ENCODE results near the gene SLC22A6. TPM values are rescaled to one million over a fixed set of nuclear protein-coding genes. Genes with fewer than 3 reads are reported as not detected.

Gene SLC22A6
- total RNA-seq (not detected), polyA plus RNA-seq (not detected), total RNA-seq (not detected)

GRCh38 chr11:62984451-62984991, at the start of gene SLC22A6:
SLC22A6 (minus strand) TSS chr11:62984967; CDS start chr11:62984690, 277 bp downstream.
- Mint-ChIP-seq H3K9me3 (peaks cover 0 to 5% (median 0%) of the 10 kb centered on the region in 11 donors), H3K4me1 (no peaks in the 10 kb centered on the region), H3K4me3 (no peak within 1 kb of the TSS), H3K27ac (no peak within 1 kb of the TSS), H3K27me3 (peaks cover 0 to 16% (median under 1%) of the 10 kb centered on the region in 5 donors), H3K36me3 (peaks cover 0 to 4% (median 0%) of the 10 kb centered on the region in 5 donors)
- CTCF ChIA-PET, result no interaction called here
- H3K36me3 ChIP-seq (ENCODE audit: control insufficient read depth in 2 of 3, insufficient read depth in 3 of 3, low read length in 3 of 3), result no peaks in the 10 kb centered on the region
- no peaks in the 10 kb centered on the region for H3K27me3 ChIP-seq (ENCODE audit: control insufficient read depth in 2 of 2, insufficient read depth in 2 of 2, low read length in 2 of 2)
- ATAC-seq, result no peak
- H3K27ac ChIP-seq (ENCODE audit: low read depth, low read length), result no peak within 1 kb of the TSS
- intact Hi-C loops (cut with micrococcal nuclease), result no loop called here
- no peak within 1 kb of the TSS for H3K4me3 ChIP-seq (ENCODE audit: low read length)
- POLR2A ChIA-PET, result no interaction called here
- no peaks in the 10 kb centered on the region for H3K4me1 ChIP-seq (ENCODE audit: control insufficient read depth in 2 of 2, insufficient read depth in 2 of 2, low read length in 2 of 2)
- H3K9me3 ChIP-seq (ENCODE audit: control insufficient read depth in 2 of 3, low read length in 3 of 3), result no peaks in the 10 kb centered on the region
- no peak for DNase-seq

GRCh38 chr11:63032457-63032856, 47.7 kb upstream of the SLC22A6 start:
- H3K27me3 ChIP-seq (ENCODE audit: control insufficient read depth in 2 of 2, insufficient read depth in 2 of 2, low read length in 2 of 2), result no peaks in the 10 kb centered on the region
- H3K4me1 Mint-ChIP-seq, result peaks cover 0 to 6% (median 0%) of the 10 kb centered on the region in 7 donors
- ChIA-PET POLR2A (no interaction called here), CTCF (no interaction called here)
- no peak overlapping the region for H3K27ac ChIP-seq (ENCODE audit: low read depth, low read length)
- H3K4me1 ChIP-seq (ENCODE audit: control insufficient read depth in 2 of 2, insufficient read depth in 2 of 2, low read length in 2 of 2), result no peaks in the 10 kb centered on the region
- DNase-seq (no peak), ATAC-seq (no peak)
- no peak overlapping the region for H3K4me3 Mint-ChIP-seq
- H3K4me3 ChIP-seq (ENCODE audit: low read length), result no peak overlapping the region
- no peaks in the 10 kb centered on the region for H3K36me3 ChIP-seq (ENCODE audit: control insufficient read depth in 2 of 3, insufficient read depth in 3 of 3, low read length in 3 of 3)
- H3K27me3 Mint-ChIP-seq, result peaks cover 15 to 27% (median 21%) of the 10 kb centered on the region in 5 donors
- H3K36me3 Mint-ChIP-seq, result peaks cover 0 to 5% (median 0%) of the 10 kb centered on the region in 5 donors
- H3K9me3 ChIP-seq (ENCODE audit: control insufficient read depth in 2 of 3, low read length in 3 of 3), result no peaks in the 10 kb centered on the region
- H3K27ac Mint-ChIP-seq, result no peak overlapping the region
- H3K9me3 Mint-ChIP-seq, result peaks cover 0 to 3% (median 0%) of the 10 kb centered on the region in 11 donors
- intact Hi-C loops (cut with micrococcal nuclease), result loop anchor here (10.0 kb wide), 2 partner anchors 442 to 1122 kb away; no protein-coding TSS in a partner anchor

GRCh38 chr11:63023841-63024648, 39.3 kb upstream of the SLC22A6 start:
- ChIA-PET POLR2A (no interaction called here), CTCF (interaction anchor here (0.5 to 4.1 kb wide), 10 partner anchors 9 to 1979 kb away, joined by 3 to 78 read pairs (median 4); no protein-coding TSS in a partner anchor)
- Histone ChIP-seq H3K27me3 (ENCODE audit: control insufficient read depth in 2 of 2, insufficient read depth in 2 of 2, low read length in 2 of 2) (no peaks in the 10 kb centered on the region), H3K36me3 (ENCODE audit: control insufficient read depth in 2 of 3, insufficient read depth in 3 of 3, low read length in 3 of 3) (no peaks in the 10 kb centered on the region), H3K27ac (ENCODE audit: low read depth, low read length) (no peak overlapping the region), H3K4me1 (ENCODE audit: control insufficient read depth in 2 of 2, insufficient read depth in 2 of 2, low read length in 2 of 2) (no peaks in the 10 kb centered on the region), H3K4me3 (ENCODE audit: low read length) (no peak overlapping the region), H3K9me3 (ENCODE audit: control insufficient read depth in 2 of 3, low read length in 3 of 3) (no peaks in the 10 kb centered on the region)
- Mint-ChIP-seq H3K36me3 (peaks cover 0 to 4% (median 0%) of the 10 kb centered on the region in 5 donors), H3K4me3 (peak overlapping the region in 1 of 10 donors; percentile 12), H3K9me3 (peaks cover 0 to 2% (median 0%) of the 10 kb centered on the region in 11 donors), H3K27me3 (peaks cover 5 to 28% (median 19%) of the 10 kb centered on the region in 5 donors), H3K27ac (no peak overlapping the region), H3K4me1 (peaks cover 0 to 6% (median 4%) of the 10 kb centered on the region in 7 donors)
- DNase-seq (peak; percentile 51 to 86 (median 72)), ATAC-seq (peak; percentile 98)
- intact Hi-C loops (cut with micrococcal nuclease), result loop anchor here (1.0 to 5.0 kb wide), 4 partner anchors 118 to 644 kb away; partner anchors contain the start of gene TMEM179B (in 1 of the 2)

- H3K27me3 Mint-ChIP-seq, result peaks cover 12 to 31% (median 24%) of the 10 kb centered on the region in 5 donors
- H3K27ac Mint-ChIP-seq, result no peak overlapping the region
- peak overlapping the region in 1 of 10 donors; percentile 12 for H3K4me3 Mint-ChIP-seq
- Histone ChIP-seq H3K27me3 (ENCODE audit: control insufficient read depth in 2 of 2, insufficient read depth in 2 of 2, low read length in 2 of 2) (no peaks in the 10 kb centered on the region), H3K36me3 (ENCODE audit: control insufficient read depth in 2 of 3, insufficient read depth in 3 of 3, low read length in 3 of 3) (no peaks in the 10 kb centered on the region), H3K27ac (ENCODE audit: low read depth, low read length) (no peak overlapping the region), H3K4me3 (ENCODE audit: low read length) (no peak overlapping the region), H3K9me3 (ENCODE audit: control insufficient read depth in 2 of 3, low read length in 3 of 3) (no peaks in the 10 kb centered on the region), H3K4me1 (ENCODE audit: control insufficient read depth in 2 of 2, insufficient read depth in 2 of 2, low read length in 2 of 2) (no peaks in the 10 kb centered on the region)
- H3K36me3 Mint-ChIP-seq, result no peaks in the 10 kb centered on the region
- H3K4me1 Mint-ChIP-seq, result peaks cover 0 to 6% (median 4%) of the 10 kb centered on the region in 7 donors
- ChIA-PET POLR2A (no interaction called here), CTCF (interaction anchor here (0.5 to 4.1 kb wide), 10 partner anchors 10 to 1979 kb away, joined by 3 to 78 read pairs (median 4); no protein-coding TSS in a partner anchor)
- intact Hi-C loops (cut with micrococcal nuclease), result loop anchor here in 1 of 2 donors (5.0 kb wide), 1 partner anchor 236 kb away; the partner anchor contains the start of gene TMEM179B
- ATAC-seq (no peak), DNase-seq (no peak)
- peaks cover 0 to 2% (median 0%) of the 10 kb centered on the region in 11 donors for H3K9me3 Mint-ChIP-seq
These were observed 38.6 kb upstream of the SLC22A6 start for GRCh38 chr11:63023222-63023814.

- Mint-ChIP-seq H3K27ac (no peak overlapping the region), H3K4me3 (no peak overlapping the region), H3K4me1 (peaks cover 0 to 6% (median 4%) of the 10 kb centered on the region in 7 donors), H3K9me3 (peaks cover 0 to 2% (median 0%) of the 10 kb centered on the region in 11 donors), H3K36me3 (no peaks in the 10 kb centered on the region), H3K27me3 (peaks cover 16 to 33% (median 26%) of the 10 kb centered on the region in 5 donors)
- ChIA-PET CTCF (interaction anchor here (0.7 to 4.1 kb wide), 5 partner anchors 13 to 430 kb away, joined by 3 to 78 read pairs (median 3); no protein-coding TSS in a partner anchor), POLR2A (interaction anchor here (1.5 kb wide), 1 partner anchor 116 kb away, joined by 4 read pairs; no protein-coding TSS in a partner anchor)
- no peak overlapping the region for H3K27ac ChIP-seq (ENCODE audit: low read depth, low read length)
- DNase-seq, result no peak
- no peaks in the 10 kb centered on the region for H3K27me3 ChIP-seq (ENCODE audit: control insufficient read depth in 2 of 2, insufficient read depth in 2 of 2, low read length in 2 of 2)
- H3K36me3 ChIP-seq (ENCODE audit: control insufficient read depth in 2 of 3, insufficient read depth in 3 of 3, low read length in 3 of 3), result no peaks in the 10 kb centered on the region
- H3K4me3 ChIP-seq (ENCODE audit: low read length), result no peak overlapping the region
- ATAC-seq, result no peak
- H3K4me1 ChIP-seq (ENCODE audit: control insufficient read depth in 2 of 2, insufficient read depth in 2 of 2, low read length in 2 of 2), result no peaks in the 10 kb centered on the region
- H3K9me3 ChIP-seq (ENCODE audit: control insufficient read depth in 2 of 3, low read length in 3 of 3), result no peaks in the 10 kb centered on the region
- intact Hi-C loops (cut with micrococcal nuclease), result loop anchor here in 1 of 2 donors (5.0 kb wide), 1 partner anchor 235 kb away; the partner anchor contains the start of gene TMEM179B
These were observed 37.7 kb upstream of the SLC22A6 start for GRCh38 chr11:63022441-63022840.

GRCh38 chr11:63020671-63021291, 36.0 kb upstream of the SLC22A6 start:
- Histone ChIP-seq H3K36me3 (ENCODE audit: control insufficient read depth in 2 of 3, insufficient read depth in 3 of 3, low read length in 3 of 3) (no peaks in the 10 kb centered on the region), H3K4me1 (ENCODE audit: control insufficient read depth in 2 of 2, insufficient read depth in 2 of 2, low read length in 2 of 2) (no peaks in the 10 kb centered on the region), H3K27ac (ENCODE audit: low read depth, low read length) (no peak overlapping the region), H3K9me3 (ENCODE audit: control insufficient read depth in 2 of 3, low read length in 3 of 3) (no peaks in the 10 kb centered on the region), H3K27me3 (ENCODE audit: control insufficient read depth in 2 of 2, insufficient read depth in 2 of 2, low read length in 2 of 2) (no peaks in the 10 kb centered on the region), H3K4me3 (ENCODE audit: low read length) (no peak overlapping the region)
- Mint-ChIP-seq H3K36me3 (no peaks in the 10 kb centered on the region), H3K27ac (no peak overlapping the region), H3K9me3 (peaks cover 0 to 2% (median 0%) of the 10 kb centered on the region in 11 donors), H3K4me1 (peaks cover 0 to 6% (median 4%) of the 10 kb centered on the region in 7 donors), H3K27me3 (peaks cover 16 to 33% (median 26%) of the 10 kb centered on the region in 5 donors), H3K4me3 (no peak overlapping the region)
- ChIA-PET CTCF (interaction anchor here (0.9 to 4.1 kb wide), 3 partner anchors 114 to 115 kb away, joined by 3 to 78 read pairs (median 14); no protein-coding TSS in a partner anchor), POLR2A (no interaction called here)
- DNase-seq (peak in 1 of 9 donors; percentile 41), ATAC-seq (no peak)
- intact Hi-C loops (cut with micrococcal nuclease), result loop anchor here in 1 of 2 donors (5.0 kb wide), 1 partner anchor 233 kb away; the partner anchor contains the start of gene TMEM179B
